Mononuclear cell (primary cell): Measurements from ENCODE around the gene PLCE1. TPM values are rescaled to one million over a fixed set of nuclear protein-coding genes. Genes with fewer than 3 reads are reported as not detected.

Experiments used
- H3K27me3 ChIP-seq: 2 replicates; pipeline ENCODE4 v1.6.0; 2011; ENCODE audit warnings: low read length, control low read depth; ENCODE audit not compliant: insufficient read depth
- H3K4me1 ChIP-seq: 2 replicates; pipeline ENCODE4 v1.5.1; 2011; ENCODE audit warnings: mild to moderate bottlenecking, low read length, control low read depth; ENCODE audit not compliant: insufficient read depth
- H3K4me3 ChIP-seq: 2 replicates; pipeline ENCODE4 v1.5.1; 2011; ENCODE audit warnings: mild to moderate bottlenecking, low read length, moderate library complexity
- H3K9me3 ChIP-seq: 2 replicates; pipeline ENCODE4 v1.5.1; 2011; ENCODE audit warnings: low read depth, mild to moderate bottlenecking, control low read depth, low read length
- total RNA-seq: library from RNA; depleted of rRNA; stranded (reverse); fragments of >200 nt; gene quantifications from one replicate; pipeline ENCODE4 v1.2.3, GENCODE V29; 2012

Gene PLCE1
- total RNA-seq, 1 donor = not detected

DNA sequence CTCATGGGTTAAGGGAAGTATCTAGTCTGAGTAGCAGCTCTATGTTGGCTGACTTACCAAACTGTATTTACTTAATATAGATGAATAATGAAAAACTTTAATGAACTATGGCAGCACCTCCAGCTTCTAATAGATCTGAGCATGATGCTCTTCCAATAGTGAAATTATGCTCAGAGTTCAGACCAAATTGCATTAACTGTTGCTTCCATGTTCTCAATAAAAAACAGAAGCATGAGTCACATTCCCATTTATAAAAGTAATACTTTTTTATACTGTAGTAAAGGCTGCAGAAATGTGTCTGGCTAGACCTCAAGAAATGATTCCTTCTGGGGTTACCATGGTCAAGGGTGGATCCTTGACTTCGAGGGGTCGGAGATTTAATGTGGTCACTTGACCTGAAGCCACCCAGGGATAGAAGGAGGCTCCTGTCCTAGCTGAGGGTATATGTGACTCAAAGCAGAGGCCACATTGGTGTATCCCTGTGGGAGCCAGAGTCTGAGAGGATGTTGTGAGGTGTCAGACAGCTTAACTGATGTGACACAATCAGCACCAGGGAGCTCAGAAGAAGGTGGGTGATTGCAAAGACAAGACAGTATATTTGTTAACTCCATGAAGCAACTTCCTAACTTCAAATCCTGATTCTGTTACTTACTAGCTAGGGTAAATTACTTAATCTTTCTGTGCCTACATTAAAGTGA lies 19.8 kb upstream of the PLCE1 start:
- no peaks in the 10 kb centered on the region for H3K27me3 ChIP-seq
- H3K9me3 ChIP-seq = no peaks in the 10 kb centered on the region
- no peaks in the 10 kb centered on the region for H3K4me1 ChIP-seq
- no peak overlapping the region for H3K4me3 ChIP-seq

DNA sequence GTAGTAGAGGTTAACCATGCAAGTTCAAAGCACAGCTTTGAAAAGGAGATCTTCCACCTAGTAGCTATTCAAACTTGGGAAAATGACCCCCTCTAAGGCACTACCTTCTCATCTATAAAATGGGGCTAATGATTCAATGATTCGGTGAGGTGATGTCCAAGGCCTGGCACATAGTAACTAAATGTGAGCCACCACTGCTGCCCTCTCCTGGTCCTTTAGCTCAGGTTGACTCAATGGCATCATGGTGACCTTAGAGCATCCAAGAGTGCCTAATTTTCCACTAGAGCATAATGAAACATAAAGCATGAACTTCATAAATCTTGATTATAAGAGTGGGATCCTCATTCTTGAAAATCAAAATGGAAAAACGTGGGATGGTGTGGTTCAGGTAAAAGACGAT lies 16.3 kb upstream of the PLCE1 start:
- no peaks in the 10 kb centered on the region for H3K27me3 ChIP-seq
- H3K4me3 ChIP-seq = no peak overlapping the region
- H3K4me1 ChIP-seq = no peaks in the 10 kb centered on the region
- H3K9me3 ChIP-seq = no peaks in the 10 kb centered on the region

DNA sequence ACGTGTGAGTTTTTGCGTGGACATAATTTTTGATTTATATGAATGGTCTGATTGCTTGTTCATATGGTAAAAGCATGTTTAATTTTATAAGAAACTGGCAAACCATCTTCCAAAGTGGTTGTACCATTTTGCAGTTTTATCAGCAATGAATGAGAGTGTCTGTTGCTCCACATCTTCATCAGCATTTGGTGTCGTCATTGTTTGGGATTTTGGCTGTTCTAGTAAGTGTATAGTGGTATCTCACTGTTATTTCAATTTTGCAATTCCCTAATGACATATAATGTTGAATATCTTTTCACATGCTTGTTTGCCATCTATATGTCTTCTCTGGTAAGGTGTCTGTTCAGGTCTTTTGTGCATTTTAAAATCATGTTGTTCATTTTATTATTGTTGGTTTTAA lies 13.2 kb upstream of the PLCE1 start:
- no peaks in the 10 kb centered on the region for H3K4me1 ChIP-seq
- H3K9me3 ChIP-seq = no peaks in the 10 kb centered on the region
- no peaks in the 10 kb centered on the region for H3K27me3 ChIP-seq
- no peak overlapping the region for H3K4me3 ChIP-seq

- H3K27me3 ChIP-seq = peaks cover 51% of the 10 kb centered on the region
- H3K4me3 ChIP-seq = no peak overlapping the region
- H3K4me1 ChIP-seq = no peaks in the 10 kb centered on the region
- no peaks in the 10 kb centered on the region for H3K9me3 ChIP-seq
Observed at GRCh38 chr10:93991114-93991513, 2.6 kb upstream of the PLCE1 start.

DNA sequence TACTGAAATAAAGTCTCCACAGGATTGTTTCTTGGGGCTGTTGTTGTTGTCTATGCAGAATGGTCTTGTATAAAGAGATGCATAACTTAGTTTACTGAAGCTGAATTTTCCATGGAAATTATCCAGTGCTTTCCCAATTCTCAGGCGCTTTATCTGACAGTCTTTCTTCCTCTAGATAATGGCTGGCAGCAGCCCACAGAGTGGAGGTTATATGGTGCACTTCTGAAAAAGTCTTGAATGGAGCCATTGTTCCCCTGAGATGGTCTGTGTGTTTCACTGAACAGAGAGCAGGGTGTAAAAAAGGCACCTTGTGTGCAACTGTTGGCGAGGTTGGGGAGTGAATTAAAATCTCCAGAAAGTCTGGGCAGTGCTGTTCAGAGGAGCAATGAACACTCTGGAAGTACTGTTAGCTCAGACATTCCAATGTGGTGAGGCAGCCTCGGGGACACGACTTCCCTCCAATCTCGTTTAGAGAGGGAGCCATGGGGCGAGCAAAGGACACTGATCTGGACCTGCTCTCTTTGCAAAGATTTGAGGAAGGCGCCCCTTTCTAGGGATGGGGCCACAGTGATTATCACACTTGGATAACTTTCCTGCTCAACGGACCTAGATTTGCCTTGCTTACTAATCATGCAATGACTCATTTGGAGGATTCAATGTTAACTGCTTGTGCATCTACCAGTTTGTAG lies 2.0 kb upstream of the PLCE1 start:
- Histone ChIP-seq H3K9me3 (no peaks in the 10 kb centered on the region), H3K4me3 (no peak overlapping the region), H3K27me3 (peaks cover 56% of the 10 kb centered on the region), H3K4me1 (no peaks in the 10 kb centered on the region)

DNA sequence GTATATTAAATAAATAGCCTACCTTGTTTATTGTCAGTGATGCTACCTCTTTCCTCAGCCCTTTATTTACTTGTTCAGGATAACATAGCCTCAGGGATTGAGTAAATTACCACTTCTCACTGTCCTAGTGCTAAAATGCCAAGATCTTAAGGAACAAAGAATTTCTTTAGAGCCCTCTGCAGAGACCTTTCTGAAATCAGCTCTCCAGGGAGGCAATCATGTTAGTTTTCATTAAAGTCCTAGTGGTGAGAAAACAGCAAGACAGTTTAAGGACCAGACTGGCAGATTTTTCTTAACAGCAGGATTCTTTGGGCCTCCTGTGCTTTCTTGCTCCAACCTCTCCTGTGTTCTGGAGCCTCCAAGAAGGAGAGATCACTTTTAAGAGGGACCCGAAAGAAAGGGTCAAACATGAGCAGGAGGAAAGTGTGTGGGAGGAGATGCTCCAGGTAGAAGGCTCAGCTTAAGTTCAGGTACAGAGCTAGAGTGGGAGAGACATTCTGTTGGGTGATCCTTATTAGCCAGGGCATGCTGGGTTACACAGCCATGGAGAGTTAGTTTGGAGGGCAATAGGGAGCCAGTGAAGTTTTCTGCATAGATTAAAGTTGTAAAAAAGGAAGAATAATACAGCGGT lies 1.2 kb upstream of the PLCE1 start:
- no peak overlapping the region for H3K4me3 ChIP-seq
- no peaks in the 10 kb centered on the region for H3K9me3 ChIP-seq
- H3K27me3 ChIP-seq = peaks cover 56% of the 10 kb centered on the region
- no peaks in the 10 kb centered on the region for H3K4me1 ChIP-seq

- H3K4me3 ChIP-seq = no peak overlapping the region
- H3K9me3 ChIP-seq = no peaks in the 10 kb centered on the region
- H3K27me3 ChIP-seq = peaks cover 60% of the 10 kb centered on the region
- no peaks in the 10 kb centered on the region for H3K4me1 ChIP-seq
Observed at GRCh38 chr10:93993414-93993781, 333 bp upstream of the PLCE1 start.

DNA sequence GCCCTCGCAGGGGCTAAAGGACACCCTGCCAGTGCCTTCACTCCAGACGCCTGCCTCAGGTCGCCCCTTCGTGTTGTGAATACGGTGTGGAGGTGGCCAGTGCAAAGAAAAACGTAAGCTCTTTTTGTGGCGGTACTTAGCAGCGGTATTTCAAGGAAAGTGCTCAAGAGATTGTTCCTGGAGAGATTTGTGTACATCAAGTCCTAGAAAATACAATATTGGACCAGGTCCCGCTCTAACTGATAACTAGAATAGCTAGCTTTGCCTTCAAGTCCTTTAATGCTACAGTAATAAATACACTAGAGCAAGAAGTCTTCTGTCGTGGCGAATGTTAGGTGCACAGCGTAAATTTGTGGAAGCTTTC lies 689 bp downstream of the PLCE1 start:
- Histone ChIP-seq H3K4me1 (no peaks in the 10 kb centered on the region), H3K27me3 (peaks cover 60% of the 10 kb centered on the region), H3K4me3 (no peak overlapping the region), H3K9me3 (no peaks in the 10 kb centered on the region)

GRCh38 chr10:93995182-93995581 lies 1.5 kb downstream of the PLCE1 start:
- H3K4me3 ChIP-seq = no peak overlapping the region
- no peaks in the 10 kb centered on the region for H3K4me1 ChIP-seq
- H3K9me3 ChIP-seq = no peaks in the 10 kb centered on the region
- peaks cover 60% of the 10 kb centered on the region for H3K27me3 ChIP-seq

GRCh38 chr10:93995598-93996271 lies 2.0 kb downstream of the PLCE1 start:
- Histone ChIP-seq H3K9me3 (no peaks in the 10 kb centered on the region), H3K4me3 (no peak overlapping the region), H3K27me3 (peaks cover 56% of the 10 kb centered on the region)

DNA sequence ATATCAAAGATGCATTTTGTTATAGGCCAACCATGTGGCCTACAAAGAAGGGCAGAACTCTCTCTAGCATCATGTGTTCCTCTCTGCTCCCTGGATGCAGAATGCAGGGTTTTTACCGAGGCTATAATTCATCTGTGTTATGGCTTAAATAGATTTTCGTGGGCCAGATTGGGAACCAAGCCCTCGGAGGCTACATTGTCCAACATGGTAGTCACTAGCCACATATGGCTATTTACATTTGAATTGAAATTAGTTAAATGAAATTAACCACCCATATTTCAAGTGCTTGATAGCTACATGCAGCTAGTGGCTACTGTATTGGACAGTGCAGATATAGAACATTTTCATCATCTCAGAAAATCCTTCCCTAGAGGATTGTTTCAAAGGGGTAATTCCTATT lies 2.8 kb downstream of the PLCE1 start:
- Histone ChIP-seq H3K4me1 (no peaks in the 10 kb centered on the region), H3K4me3 (no peak overlapping the region), H3K27me3 (peaks cover 50% of the 10 kb centered on the region), H3K9me3 (no peaks in the 10 kb centered on the region)

More at GRCh38 chr10:93995598-93996271, 2.0 kb downstream of the PLCE1 start:
- H3K4me1 ChIP-seq = no peaks in the 10 kb centered on the region

- Histone ChIP-seq H3K9me3 (no peaks in the 10 kb centered on the region), H3K4me3 (no peak overlapping the region), H3K27me3 (peaks cover 40% of the 10 kb centered on the region)
Observed at GRCh38 chr10:93997546-93997945, 3.8 kb downstream of the PLCE1 start.

DNA sequence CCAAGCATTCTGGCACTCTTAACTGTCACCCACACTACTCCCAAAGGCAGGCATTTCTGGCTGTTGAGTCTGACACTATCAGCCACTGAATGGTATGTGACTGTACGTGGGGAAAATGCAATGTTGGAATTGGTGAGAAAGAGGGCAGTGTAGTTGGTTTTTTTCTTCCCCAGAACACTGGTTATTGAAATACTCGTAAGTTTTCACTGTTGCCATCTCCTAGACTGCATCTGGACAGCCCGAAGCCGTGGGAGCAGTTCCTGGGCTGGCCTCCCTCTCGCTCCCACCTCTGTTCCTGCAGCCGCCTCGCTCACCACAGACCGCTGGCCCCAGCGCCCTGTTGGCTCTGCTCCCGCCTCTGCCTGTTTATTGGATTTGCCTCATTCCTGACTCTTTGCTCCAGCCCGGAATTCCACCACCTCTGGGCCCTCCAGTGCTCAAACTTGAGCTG lies 5.7 kb downstream of the PLCE1 start:
- Histone ChIP-seq H3K27me3 (peaks cover 26% of the 10 kb centered on the region), H3K4me1 (no peaks in the 10 kb centered on the region), H3K9me3 (no peaks in the 10 kb centered on the region), H3K4me3 (no peak overlapping the region)

More at GRCh38 chr10:93997546-93997945, 3.8 kb downstream of the PLCE1 start:
- H3K4me1 ChIP-seq = no peaks in the 10 kb centered on the region

- H3K4me1 ChIP-seq = no peaks in the 10 kb centered on the region
- H3K9me3 ChIP-seq = no peaks in the 10 kb centered on the region
- H3K27me3 ChIP-seq = peaks cover 12% of the 10 kb centered on the region
- H3K4me3 ChIP-seq = no peak overlapping the region
Observed at GRCh38 chr10:94000638-94001415, 7.1 kb downstream of the PLCE1 start.
